ENCODE measurements around the gene KIF19.

DNA sequence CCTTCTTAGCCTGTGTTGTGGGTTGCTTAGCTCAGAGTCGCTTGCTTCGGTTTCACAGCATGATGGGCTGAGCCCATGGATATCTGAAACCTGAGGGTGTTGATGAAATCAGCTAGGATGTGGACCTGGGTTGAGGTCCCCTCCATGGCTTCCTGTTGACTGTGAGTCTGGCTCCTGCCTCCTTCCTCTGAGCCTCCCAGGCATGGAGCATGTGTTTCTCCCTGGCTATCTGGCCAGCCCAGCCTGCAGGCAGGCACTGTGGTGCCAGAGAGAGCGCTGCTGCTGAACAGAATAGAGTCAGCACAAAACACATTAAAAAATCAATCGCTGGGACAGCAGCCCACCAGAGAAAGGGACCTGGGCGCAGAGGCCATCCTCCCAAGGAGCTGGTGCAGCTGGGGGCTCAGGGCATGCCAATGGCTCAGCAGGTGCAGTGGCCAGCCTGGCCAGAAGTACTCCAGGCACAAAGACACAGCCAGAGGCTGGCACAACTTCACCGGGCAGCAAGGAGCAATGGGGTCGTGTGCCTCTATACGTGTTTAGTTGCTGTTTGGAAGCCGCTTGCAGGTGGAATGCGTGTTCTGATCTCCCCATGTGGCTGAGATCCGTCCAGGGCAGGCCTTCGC, 77.6 kb downstream of the KIF19 start:
- TF ChIP-seq, protein P1, sequence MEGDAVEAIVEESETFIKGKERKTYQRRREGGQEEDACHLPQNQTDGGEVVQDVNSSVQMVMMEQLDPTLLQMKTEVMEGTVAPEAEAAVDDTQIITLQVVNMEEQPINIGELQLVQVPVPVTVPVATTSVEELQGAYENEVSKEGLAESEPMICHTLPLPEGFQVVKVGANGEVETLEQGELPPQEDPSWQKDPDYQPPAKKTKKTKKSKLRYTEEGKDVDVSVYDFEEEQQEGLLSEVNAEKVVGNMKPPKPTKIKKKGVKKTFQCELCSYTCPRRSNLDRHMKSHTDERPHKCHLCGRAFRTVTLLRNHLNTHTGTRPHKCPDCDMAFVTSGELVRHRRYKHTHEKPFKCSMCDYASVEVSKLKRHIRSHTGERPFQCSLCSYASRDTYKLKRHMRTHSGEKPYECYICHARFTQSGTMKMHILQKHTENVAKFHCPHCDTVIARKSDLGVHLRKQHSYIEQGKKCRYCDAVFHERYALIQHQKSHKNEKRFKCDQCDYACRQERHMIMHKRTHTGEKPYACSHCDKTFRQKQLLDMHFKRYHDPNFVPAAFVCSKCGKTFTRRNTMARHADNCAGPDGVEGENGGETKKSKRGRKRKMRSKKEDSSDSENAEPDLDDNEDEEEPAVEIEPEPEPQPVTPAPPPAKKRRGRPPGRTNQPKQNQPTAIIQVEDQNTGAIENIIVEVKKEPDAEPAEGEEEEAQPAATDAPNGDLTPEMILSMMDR (IDR thresholded peaks at IDR 0.05): no peak
- no peak for TF ChIP-seq EZH2 (IDR thresholded peaks at IDR 0.05; ENCODE audit: borderline replicate concordance, insufficient read depth, low read depth, low read length, poor library complexity, severe bottlenecking)

All from B cell (primary cell).